Upper lobe of left lung (tissue), 4 donors: ENCODE results near the gene HNF1A.

Source experiments
- CTCF ChIP-seq, 6 experiments: fragments of 450-650 bp in 4 of 6; fragments of 200-600 bp in 2 of 6; sonication (generic) in 2 of 6; IDR thresholded peaks; one replicate each; pipeline ENCODE4 v1.5.1; 2016 to 2019; ENCODE audit warnings: antibody characterized with exemption in 6 of 6
- EP300 ChIP-seq, 4 donors: sonication (generic); formaldehyde crosslinking; IDR thresholded peaks; one replicate each; pipeline ENCODE4 v1.5.1; 2017; ENCODE audit warnings: antibody characterized with exemption in 4 of 4, control low read depth in 2 of 4

DNA sequence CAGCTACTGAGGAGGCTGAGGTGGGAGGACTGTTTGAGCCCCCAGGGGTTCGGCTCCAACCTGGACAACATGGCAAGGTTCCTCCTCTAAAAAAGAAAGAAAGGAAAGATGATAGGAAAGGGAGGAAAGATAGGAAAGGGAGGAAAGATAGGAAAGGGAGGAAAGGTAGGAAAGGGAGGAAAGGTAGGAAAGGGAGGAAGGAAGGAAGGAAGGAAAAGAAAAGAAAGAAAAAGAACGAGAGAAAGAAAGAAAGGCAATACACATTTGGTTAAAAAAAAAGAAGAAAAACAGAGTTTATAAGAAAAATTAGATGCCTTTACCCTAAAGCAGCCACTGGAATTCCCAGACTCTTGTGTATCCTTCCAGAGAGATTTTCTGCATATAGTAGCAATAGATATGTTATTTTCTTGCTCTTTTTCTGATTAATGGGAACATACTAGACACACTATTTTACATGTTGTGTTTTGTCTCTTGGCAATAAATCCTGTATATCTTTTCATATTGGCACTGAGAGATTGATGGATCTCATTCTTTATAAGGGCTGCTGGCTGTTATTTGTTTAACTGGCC, 12.2 kb downstream of the HNF1A start:
- TF ChIP-seq EP300 (IDR thresholded peaks at IDR 0.05) (no peak), CTCF (IDR thresholded peaks at IDR 0.05) (no peak)
